HepG2 (cell line): ENCODE measurements around the gene PLCXD3.

ENCODE experiments used
- ELF4 ChIP-seq: sonication (generic); formaldehyde crosslinking; IDR thresholded peaks from 2 replicates; pipeline ENCODE4 v1.5.0; 2020; ENCODE audit warnings: missing genetic modification reagents, mild to moderate bottlenecking, moderate library complexity, borderline replicate concordance
- EP300 ChIP-seq, 3 experiments: sonication (generic) in 1 of 3; formaldehyde crosslinking in 1 of 3; IDR thresholded peaks; 2 replicates each; pipeline versions ENCODE4 v1.5.1 to v1.6.1; 2011 to 2020; ENCODE audit warnings: low read depth in 2 of 3, low read length in 2 of 3, borderline replicate concordance in 1 of 3, improper control_type of control experiment in 1 of 3, mild to moderate bottlenecking in 1 of 3, missing genetic modification reagents in 1 of 3, moderate library complexity in 1 of 3
- FOXO4 ChIP-seq: sonication (generic); formaldehyde crosslinking; conservative IDR thresholded peaks from 2 replicates; pipeline ENCODE4 v1.8.1; 2023; ENCODE audit warnings: missing genetic modification reagents
- KLF6 ChIP-seq: IDR thresholded peaks from 2 replicates; pipeline ENCODE4 v1.8.0; 2016; ENCODE audit warnings: missing biosample characterization, missing genetic modification reagents
- MYC ChIP-seq: sonication (generic); formaldehyde crosslinking; IDR thresholded peaks from 2 replicates; pipeline ENCODE4 v1.9.0; 2021; ENCODE audit warnings: missing genetic modification reagents, borderline replicate concordance
- TF ChIP-seq, protein P1 (sequence below): sonication (generic); formaldehyde crosslinking; IDR thresholded peaks from 2 replicates; pipeline ENCODE4 v1.8.0; 2023; ENCODE audit warnings: mild to moderate bottlenecking, missing genetic modification reagents

- TF ChIP-seq MYC (CRISPR knock-in tag) (no peak), ELF4 (no peak), EP300 (IDR thresholded peaks at IDR 0.05; ENCODE audit: low read depth in 2 of 2, low read length in 2 of 2) (no peak), EP300 (CRISPR knock-in tag; IDR thresholded peaks at IDR 0.05; ENCODE audit: borderline replicate concordance) (no peak), KLF6 (no peak), FOXO4 (CRISPR knock-in tag) (no peak)
- TF ChIP-seq, protein P1, sequence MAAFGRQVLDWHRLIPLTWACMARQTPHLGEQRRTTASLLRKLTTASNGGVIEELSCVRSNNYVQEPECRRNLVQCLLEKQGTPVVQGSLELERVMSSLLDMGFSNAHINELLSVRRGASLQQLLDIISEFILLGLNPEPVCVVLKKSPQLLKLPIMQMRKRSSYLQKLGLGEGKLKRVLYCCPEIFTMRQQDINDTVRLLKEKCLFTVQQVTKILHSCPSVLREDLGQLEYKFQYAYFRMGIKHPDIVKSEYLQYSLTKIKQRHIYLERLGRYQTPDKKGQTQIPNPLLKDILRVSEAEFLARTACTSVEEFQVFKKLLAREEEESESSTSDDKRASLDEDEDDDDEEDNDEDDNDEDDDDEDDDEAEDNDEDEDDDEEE (CRISPR knock-in tag), result no peak
These were observed 172.2 kb downstream of the PLCXD3 start for GRCh38 chr5:41338136-41338675.
